AG04450 (cell line): Measurements from ENCODE around the gene GPC5. TPM values are rescaled to one million over a fixed set of nuclear protein-coding genes. Genes with fewer than 3 reads are reported as not detected.

ENCODE experiments used
- CTCF ChIA-PET: fragments of 300-600, 350-600 bp; formaldehyde crosslinking; extraction: SDS; loops from one replicate; lab custom pipeline; 2022; ENCODE audit warnings: antibody characterized with exemption, inconsistent platforms; lab: Charles Lee
- POLR2A ChIA-PET: fragments of 350-600 bp; formaldehyde crosslinking; extraction: SDS; loops from one replicate; lab custom pipeline; 2021; ENCODE audit warnings: antibody characterized with exemption, inconsistent platforms; lab: Yijun Ruan, JAX
- DNase-seq: peaks from one replicate; pipeline ENCODE4 v3.0.0-alpha.2; 2011; ENCODE audit warnings: low read depth, low spot score
- H3K27ac ChIP-seq: one replicate; pipeline ENCODE4 v1.5.1; 2012; ENCODE audit warnings: low read depth, low read length, control low read depth
- H3K27me3 ChIP-seq: one replicate; pipeline ENCODE4 v1.6.0; 2012; ENCODE audit warnings: low read length; ENCODE audit not compliant: control insufficient read depth, insufficient read depth
- H3K4me3 ChIP-seq: 2 replicates; pipeline ENCODE4 v1.5.1; 2011; ENCODE audit warnings: mild to moderate bottlenecking, low read depth, low read length, control low read depth
- H3K9me3 ChIP-seq: 2 replicates; pipeline ENCODE4 v1.5.1; 2012; ENCODE audit warnings: low read length; ENCODE audit not compliant: control insufficient read depth, insufficient read depth
- CTCF ChIP-seq: IDR thresholded peaks from 2 replicates; pipeline ENCODE4 v1.5.1; 2011; ENCODE audit warnings: low read depth, low read length, control low read depth, inconsistent platforms
- polyA plus RNA-seq: library from polyadenylated mRNA; depleted of rRNA; stranded (reverse); fragments of >200 nt; gene quantifications from 2 replicates; pipeline ENCODE4 v1.2.3, GENCODE V29; 2011

Gene GPC5
- polyA plus RNA-seq, 1 experiment: 3.6 TPM

GRCh38 chr13:91620670-91621141 lies 222.3 kb downstream of the GPC5 start:
- POLR2A ChIA-PET: no interaction called here
- H3K9me3 ChIP-seq: no peaks in the 10 kb centered on the region
- no peaks in the 10 kb centered on the region for H3K27me3 ChIP-seq
- no peak for TF ChIP-seq CTCF
- DNase-seq: no peak
- CTCF ChIA-PET: no interaction called here
- H3K27ac ChIP-seq: no peak overlapping the region
- H3K4me3 ChIP-seq: no peak overlapping the region

DNA sequence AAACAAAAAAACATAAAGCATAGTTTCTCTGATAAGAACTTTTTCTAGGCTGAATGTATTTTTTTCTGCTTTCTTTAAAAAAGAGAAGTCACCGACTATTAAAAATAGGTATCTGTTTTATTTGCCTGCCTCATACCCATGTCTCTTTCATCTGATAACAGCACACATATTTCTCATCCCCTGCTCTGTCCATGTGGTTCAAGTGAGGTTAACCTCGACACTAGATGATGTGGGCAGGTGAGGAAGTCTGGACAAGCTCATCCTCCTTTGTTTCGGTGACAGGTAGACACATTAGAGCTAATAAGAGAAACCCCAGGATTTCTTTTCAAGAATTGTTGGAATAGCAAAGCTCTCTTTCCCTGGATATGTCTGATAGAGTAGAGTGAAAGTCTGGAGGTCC lies 222.7 kb downstream of the GPC5 start:
- Histone ChIP-seq H3K9me3 (no peaks in the 10 kb centered on the region), H3K27ac (no peak overlapping the region), H3K4me3 (no peak overlapping the region), H3K27me3 (no peaks in the 10 kb centered on the region)
- no peak for TF ChIP-seq CTCF
- POLR2A ChIA-PET: no interaction called here
- CTCF ChIA-PET: no interaction called here
- DNase-seq: no peak

DNA sequence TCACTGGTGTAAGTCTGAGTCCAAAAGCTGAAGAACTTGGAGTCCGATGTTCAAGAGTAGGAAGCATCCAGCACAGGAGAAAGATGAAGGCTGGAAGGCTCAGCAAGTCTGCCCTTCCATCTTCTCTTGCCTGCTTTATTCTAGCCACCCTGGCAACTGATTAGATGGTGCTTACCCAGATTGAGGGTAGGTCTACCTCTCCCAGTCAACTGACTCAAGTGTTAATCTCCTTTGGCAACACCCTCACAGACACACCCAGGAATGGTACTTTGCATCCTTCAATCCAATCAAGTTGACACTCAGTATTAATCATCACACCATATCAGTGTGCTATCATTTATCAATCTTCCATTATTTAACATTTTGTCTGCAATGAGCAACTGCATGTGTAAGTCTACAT lies 223.5 kb downstream of the GPC5 start:
- no peaks in the 10 kb centered on the region for H3K27me3 ChIP-seq
- no peak overlapping the region for H3K27ac ChIP-seq
- H3K4me3 ChIP-seq: no peak overlapping the region
- ChIA-PET CTCF (no interaction called here), POLR2A (no interaction called here)
- no peak for TF ChIP-seq CTCF
- no peak for DNase-seq
- H3K9me3 ChIP-seq: no peaks in the 10 kb centered on the region

GRCh38 chr13:91622778-91623550 lies 224.5 kb downstream of the GPC5 start:
- Histone ChIP-seq H3K9me3 (no peaks in the 10 kb centered on the region), H3K4me3 (no peak overlapping the region), H3K27ac (no peak overlapping the region), H3K27me3 (no peaks in the 10 kb centered on the region)
- TF ChIP-seq CTCF: no peak
- ChIA-PET POLR2A (no interaction called here), CTCF (no interaction called here)
- no peak for DNase-seq

DNA sequence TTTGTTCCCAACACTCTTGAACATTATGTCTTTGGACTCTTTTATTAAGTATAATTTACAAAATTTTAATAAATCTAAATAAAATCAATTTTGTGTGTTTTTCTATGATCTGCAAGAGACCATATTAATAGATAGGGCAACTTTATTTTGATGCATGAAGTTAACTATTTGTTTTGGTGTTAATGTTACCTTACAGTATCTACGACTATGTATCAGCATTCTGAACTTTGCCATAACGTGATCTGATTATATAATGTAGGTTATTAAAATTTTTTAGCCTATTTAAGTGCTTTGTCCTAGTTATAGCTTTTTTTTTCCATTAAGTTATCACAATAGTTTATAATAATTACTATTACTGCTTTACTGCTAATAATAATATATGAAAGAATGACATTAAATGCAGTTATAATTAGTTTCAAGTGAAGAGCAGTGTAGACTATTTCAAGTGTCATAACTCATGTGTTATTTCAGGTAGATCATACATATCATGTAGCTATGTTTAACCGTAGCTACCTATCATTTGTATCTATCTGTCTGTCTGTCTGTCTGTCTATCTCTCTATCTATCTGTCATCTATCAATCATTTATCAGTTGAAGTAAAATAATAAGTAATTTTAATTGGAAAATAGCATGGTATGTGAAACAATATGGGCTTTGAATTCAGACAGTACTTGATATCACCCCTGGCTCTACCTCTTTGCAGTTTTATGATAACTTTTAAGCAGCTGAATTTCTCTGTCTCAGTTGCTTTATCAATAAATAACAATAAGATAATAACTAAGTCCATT lies 229.7 kb downstream of the GPC5 start:
- CTCF ChIA-PET: no interaction called here
- Histone ChIP-seq H3K27me3 (no peaks in the 10 kb centered on the region), H3K4me3 (no peak overlapping the region), H3K9me3 (no peaks in the 10 kb centered on the region), H3K27ac (no peak overlapping the region)
- POLR2A ChIA-PET: no interaction called here
- no peak for DNase-seq
- no peak for TF ChIP-seq CTCF
